Heart right ventricle (tissue), 16 donors: ENCODE data around the gene ITGA1. TPM values are rescaled to one million over a fixed set of nuclear protein-coding genes. Genes with fewer than 3 reads are reported as not detected.
A peak's percentile ranks its signal among the peaks of the same experiment; 100 is the strongest.

Experiments
- ATAC-seq, 8 donors: fragments of 200-7000 bp; cut with Tn5 transposase; one replicate each; pipeline ENCODE4 v1.9.1; 2020; ENCODE audit warnings: mild to moderate bottlenecking in 8 of 8, moderate library complexity in 8 of 8, moderate number of reproducible peaks in 1 of 8
- DNase-seq, 2 donors: peaks; one replicate each; pipeline ENCODE4 v3.0.0-alpha.2; 2020
- H3K27ac ChIP-seq, 10 donors: fragments of 200-600 bp; sonication (generic) in 2 of 10; one replicate each; pipeline versions ENCODE4 v1.5.0 to v1.8.0; 2020 to 2022; ENCODE audit warnings: mild to moderate bottlenecking in 3 of 10
- H3K27me3 ChIP-seq, 7 donors: fragments of 200-600 bp; one replicate each; pipeline ENCODE4 v1.8.0; 2021 to 2022; ENCODE audit warnings: mild to moderate bottlenecking in 2 of 7
- H3K36me3 ChIP-seq, 9 donors: fragments of 200-600 bp; sonication (generic) in 1 of 9; one replicate each; pipeline versions ENCODE4 v1.5.0 to v1.8.0; 2020 to 2022; ENCODE audit warnings: mild to moderate bottlenecking in 2 of 9
- H3K4me1 ChIP-seq, 9 donors: fragments of 200-600 bp; sonication (generic) in 1 of 9; one replicate each; pipeline versions ENCODE4 v1.5.0 to v1.8.0; 2020 to 2022; ENCODE audit warnings: mild to moderate bottlenecking in 4 of 9
- H3K4me3 ChIP-seq, 10 donors: fragments of 200-600 bp; sonication (generic) in 2 of 10; one replicate each; pipeline versions ENCODE4 v1.5.0 to v1.8.0; 2020 to 2022; ENCODE audit warnings: mild to moderate bottlenecking in 7 of 10, moderate library complexity in 2 of 10
- H3K9me3 ChIP-seq, 11 donors: fragments of 200-600 bp in 10 of 11; sonication (generic) in 2 of 11; one replicate each; pipeline versions ENCODE4 v1.5.0 to v1.8.0; 2013 to 2022; ENCODE audit warnings: mild to moderate bottlenecking in 2 of 11, control low read depth in 1 of 11, moderate library complexity in 1 of 11
- WGBS, 2 donors: extraction: QIAGEN DNeasy Blood & Tissue Kit; methylation state at CpG; one replicate each; pipeline ENCODE4 v1.1.7; 2013; ENCODE audit warnings: inconsistent platforms in 1 of 2; 5-methylcytosine and 5-hydroxymethylcytosine counted together
- intact Hi-C, 10 donors: fragments of 100-400 bp; cut with DNase I; formaldehyde crosslinking; loops; one replicate each; pipeline versions ENCODE4 v1.11.1 to v1.14.2; 2022
- polyA plus RNA-seq, 2 donors: library from polyadenylated mRNA; stranded (reverse); fragments of 200-250 nt; gene quantifications; one replicate each; pipeline ENCODE4 v1.2.3, GENCODE V29; 2013
- total RNA-seq, 10 donors: library from RNA; stranded (reverse); fragmentation: NEBNext Ultra II Directional in 3 of 10; extraction: Animal tissue kit (Norgen Biotek cat#: 25700) in 3 of 10; gene quantifications; one replicate each; pipeline versions ENCODE4 v1.2.1 to v1.2.4, GENCODE V29; 2021 to 2023
- TF ChIP-seq, protein P1 (sequence below), 9 donors: fragments of 200-600 bp; sonication (generic) in 2 of 9; IDR thresholded peaks; one replicate each; pipeline versions ENCODE4 v1.5.0 to v1.8.0; 2021 to 2022; ENCODE audit warnings: antibody characterized with exemption in 9 of 9, mild to moderate bottlenecking in 5 of 9, moderate library complexity in 1 of 9
- donor health status: Arrhythmogenic right ventricular cardiomyopathy.
- donor health status: ischemic (EF 13 %, LVEDD 7.1; RV severe dilation, severe dysfunction).
- donor health status: healthy with polysubstance abuse.
- donor health status: DM: no; HTN: yes; CAD: no.
- donor health status: DM: no; HTN: no; CAD: no.
- donor health status: ischemic (EF 25% LVEDD 6.9; RV normal size, moderate dysfunction).
- donor health status: ischemic (EF 25% LVEDD 5.7; RV mildly dilated, moderate dysfunction).
- donor health status: healthy.
- donor health status: DM: yes; HTN: yes; CAD: no.
- donor health status: Ischemic cardiomyopathy.
- donor health status: ischemic (EF 35%, LVEDD 5.7; RV mildly dilated, moderate dysfunction).
- donor health status: nonischemic (EF 11% LVEDD 7.7; RV severe dilation, severe dysfunction).
- donor health status: DM: yes; HTN: yes; CAD: no.
- donor health status: PGD.
- donor health status: ischemic (EF 29% LVEDD 5.4; RV normal size, mild dysfunction).
- donor health status: nonischemic (EF 23%, LVEDD 6.1; RV moderate dilation, normal function).

ITGA1 gene
- total and polyA plus RNA-seq, 12 donors: 7.7 to 48.2 (median 24.3) TPM

DNA sequence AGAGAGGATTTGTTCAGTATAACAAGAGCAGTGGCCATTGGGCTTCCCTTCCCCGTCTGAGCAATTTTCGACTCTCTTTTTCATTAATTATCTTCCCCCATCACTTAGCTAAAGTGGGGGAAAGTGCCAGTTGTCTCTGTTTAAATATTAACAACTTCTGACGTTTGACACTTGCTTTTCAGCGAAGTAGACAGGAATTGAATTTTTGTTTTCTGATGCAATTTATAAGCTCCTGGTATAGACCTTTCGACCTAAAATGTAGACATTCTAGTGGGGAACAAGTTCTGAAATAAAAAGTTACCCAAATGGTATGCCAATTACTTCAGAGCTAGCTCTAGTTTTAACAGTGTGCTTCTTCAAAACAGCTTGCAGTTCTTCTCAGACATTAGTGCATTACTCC, 100.6 kb downstream of the ITGA1 start:
- Histone ChIP-seq H3K27ac (peak overlapping the region in 1 of 10 donors; percentile 6), H3K36me3 (peaks cover 0 to 84% (median 0%) of the 10 kb centered on the region in 9 donors), H3K4me1 (peaks cover 0 to 14% (median 8%) of the 10 kb centered on the region in 9 donors), H3K4me3 (no peak overlapping the region), H3K9me3 (no peaks in the 10 kb centered on the region), H3K27me3 (no peaks in the 10 kb centered on the region)
- intact Hi-C loops: loop anchor here in 1 of 10 donors (5.0 kb wide), 1 partner anchor 874 kb away; no protein-coding TSS in a partner anchor
- ATAC-seq: no peak
- 90 to 93% methylated on average over 5 of the region's 5 CpGs for WGBS, 2 donors
- TF ChIP-seq, protein P1, sequence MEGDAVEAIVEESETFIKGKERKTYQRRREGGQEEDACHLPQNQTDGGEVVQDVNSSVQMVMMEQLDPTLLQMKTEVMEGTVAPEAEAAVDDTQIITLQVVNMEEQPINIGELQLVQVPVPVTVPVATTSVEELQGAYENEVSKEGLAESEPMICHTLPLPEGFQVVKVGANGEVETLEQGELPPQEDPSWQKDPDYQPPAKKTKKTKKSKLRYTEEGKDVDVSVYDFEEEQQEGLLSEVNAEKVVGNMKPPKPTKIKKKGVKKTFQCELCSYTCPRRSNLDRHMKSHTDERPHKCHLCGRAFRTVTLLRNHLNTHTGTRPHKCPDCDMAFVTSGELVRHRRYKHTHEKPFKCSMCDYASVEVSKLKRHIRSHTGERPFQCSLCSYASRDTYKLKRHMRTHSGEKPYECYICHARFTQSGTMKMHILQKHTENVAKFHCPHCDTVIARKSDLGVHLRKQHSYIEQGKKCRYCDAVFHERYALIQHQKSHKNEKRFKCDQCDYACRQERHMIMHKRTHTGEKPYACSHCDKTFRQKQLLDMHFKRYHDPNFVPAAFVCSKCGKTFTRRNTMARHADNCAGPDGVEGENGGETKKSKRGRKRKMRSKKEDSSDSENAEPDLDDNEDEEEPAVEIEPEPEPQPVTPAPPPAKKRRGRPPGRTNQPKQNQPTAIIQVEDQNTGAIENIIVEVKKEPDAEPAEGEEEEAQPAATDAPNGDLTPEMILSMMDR (IDR thresholded peaks at IDR 0.05): no peak
- no peak for DNase-seq

DNA sequence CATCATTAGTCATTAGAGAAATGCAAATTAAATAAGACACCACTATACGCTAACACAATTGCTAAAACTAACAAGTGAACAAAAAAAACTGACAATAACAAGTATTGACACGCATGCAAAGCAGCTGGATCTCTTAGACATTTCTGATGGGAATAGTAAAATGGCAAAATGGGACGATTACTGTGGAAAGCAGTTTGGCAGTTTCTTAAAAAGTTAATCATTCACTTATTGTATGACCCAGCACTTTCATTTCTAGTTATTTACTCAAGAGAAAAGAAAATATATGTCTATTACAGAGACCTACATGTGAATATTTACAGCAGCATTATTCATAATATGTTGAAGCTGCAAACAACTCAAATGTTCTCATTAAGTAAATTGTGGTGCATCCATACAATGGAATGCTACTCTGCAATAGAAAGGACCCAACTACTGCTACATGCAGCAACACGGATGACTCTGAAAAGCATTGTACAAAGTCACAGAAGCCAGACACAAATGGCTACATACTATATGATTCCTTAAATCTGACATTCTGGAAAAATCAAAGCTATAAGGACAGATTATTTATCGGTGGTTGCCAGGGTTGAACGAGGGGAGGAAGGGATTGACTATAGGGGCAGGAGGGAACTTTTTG, 104.6 kb downstream of the ITGA1 start:
- whole genome bisulfite sequencing, 2 donors: 81 to 82% methylated on average over 6 of the region's 6 CpGs
- peaks cover 0 to 69% (median 0%) of the 10 kb centered on the region in 9 donors for H3K36me3 ChIP-seq
- H3K27me3 ChIP-seq: no peaks in the 10 kb centered on the region
- H3K27ac ChIP-seq: peak overlapping the region in 1 of 10 donors; percentile 65
- H3K4me1 ChIP-seq: peaks cover 10 to 54% (median 34%) of the 10 kb centered on the region in 9 donors
- no peak overlapping the region for H3K4me3 ChIP-seq
- intact Hi-C loops: loop anchor here in 4 of 10 donors (5.0 to 10.0 kb wide), 3 partner anchors 40 to 98 kb away; no protein-coding TSS in a partner anchor
- no peak for ATAC-seq
- DNase-seq: no peak
- TF ChIP-seq, protein P1 (IDR thresholded peaks at IDR 0.05): no peak
- no peaks in the 10 kb centered on the region for H3K9me3 ChIP-seq

DNA sequence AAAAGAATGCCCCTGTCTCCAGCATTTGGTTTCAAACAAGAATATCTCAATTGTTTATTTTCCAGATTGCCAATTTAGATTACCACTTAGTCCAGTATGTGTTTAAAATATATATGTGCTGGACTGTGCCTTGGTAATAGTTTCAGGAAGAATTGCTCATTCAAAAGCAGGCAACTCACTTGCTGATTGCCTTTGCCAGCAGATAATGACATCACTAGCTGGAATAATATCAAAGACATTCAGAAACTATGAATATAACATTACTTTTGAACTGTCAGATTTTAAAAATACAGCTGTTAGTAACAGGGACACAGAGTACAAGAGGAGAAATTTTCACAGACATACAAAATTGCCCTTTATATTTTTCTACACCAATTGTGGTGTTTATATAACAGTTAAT, 105.4 kb downstream of the ITGA1 start:
- Histone ChIP-seq H3K27ac (peak overlapping the region in 2 of 10 donors; percentile 8 to 65), H3K4me3 (no peak overlapping the region), H3K27me3 (no peaks in the 10 kb centered on the region), H3K36me3 (peaks cover 0 to 69% (median 2%) of the 10 kb centered on the region in 9 donors), H3K9me3 (no peaks in the 10 kb centered on the region), H3K4me1 (peaks cover 10 to 54% (median 34%) of the 10 kb centered on the region in 9 donors)
- DNase-seq: no peak
- intact Hi-C loops: loop anchor here in 4 of 10 donors (5.0 to 10.0 kb wide), 3 partner anchors 41 to 98 kb away; no protein-coding TSS in a partner anchor
- TF ChIP-seq, protein P1 (IDR thresholded peaks at IDR 0.05): no peak
- ATAC-seq: peak in 6 of 8 donors; percentile 22 to 70 (median 49)

DNA sequence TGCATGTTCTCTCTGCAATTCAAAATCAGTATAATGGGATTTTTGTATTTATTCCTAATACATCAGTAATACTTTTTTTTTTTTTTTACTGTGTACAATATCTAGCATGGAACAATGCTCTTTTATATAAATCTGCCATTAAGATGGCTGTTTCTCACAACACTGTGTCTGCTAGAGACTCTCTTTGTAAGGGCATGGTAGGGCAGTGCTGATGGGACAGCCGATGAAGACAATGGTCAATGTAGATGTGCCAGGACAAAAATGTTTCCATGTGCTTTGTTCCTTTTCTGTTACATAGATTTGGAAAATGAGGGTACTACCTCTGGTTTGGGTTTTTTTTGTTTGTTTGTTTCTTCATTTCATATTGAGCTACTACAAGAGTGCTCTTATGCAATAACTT, 106.1 kb downstream of the ITGA1 start:
- ATAC-seq: no peak
- Histone ChIP-seq H3K27me3 (no peaks in the 10 kb centered on the region), H3K4me3 (no peak overlapping the region), H3K27ac (peak overlapping the region in 2 of 10 donors; percentile 41 to 65), H3K9me3 (no peaks in the 10 kb centered on the region), H3K36me3 (peaks cover 0 to 69% (median 0%) of the 10 kb centered on the region in 9 donors), H3K4me1 (peaks cover 10 to 54% (median 34%) of the 10 kb centered on the region in 9 donors)
- DNase-seq: no peak
- intact Hi-C loops: loop anchor here in 4 of 10 donors (5.0 to 10.0 kb wide), 3 partner anchors 42 to 99 kb away; no protein-coding TSS in a partner anchor
- TF ChIP-seq, protein P1 (IDR thresholded peaks at IDR 0.05): no peak
- WGBS, 2 donors: 91 to 100% methylated on average over 1 of the region's 1 CpG
